IMR-90 (cell line): ENCODE results near the gene FBXL7. TPM values are rescaled to one million over a fixed set of nuclear protein-coding genes. Genes with fewer than 3 reads are reported as not detected.
A peak's percentile ranks its signal among the peaks of the same experiment; 100 is the strongest.

Experiments used
- ATAC-seq: fragments of 200-7000 bp; cut with Tn5 transposase; 2 replicates; pipeline ENCODE4 v1.9.1; 2020; ENCODE audit warnings: low read depth, mild to moderate bottlenecking, moderate library complexity
- BruUV-seq: library from RNA; stranded (reverse); fragments of 400-500 nt; replicated peaks from 2 replicates; lab custom pipeline; 2021; lab: Mats Ljungman, UMichigan
- CTCF ChIA-PET: fragments of 300-600 bp; formaldehyde crosslinking; extraction: SDS; loops from one replicate; lab custom pipeline; 2021; ENCODE audit warnings: antibody characterized with exemption; lab: Yijun Ruan, JAX
- POLR2A ChIA-PET: fragments of 300-600 bp; sonication (Branson Sonifier 250); formaldehyde crosslinking; loops from one replicate; lab custom pipeline; 2022; ENCODE audit warnings: antibody characterized with exemption; ENCODE audit not compliant: unreplicated experiment; lab: Charles Lee
- DNase-seq: peaks from one replicate; pipeline ENCODE4 v3.0.0; 2013
- H2AFZ ChIP-seq: replicated peaks from 2 replicates; pipeline ENCODE3; 2013; ENCODE audit warnings: low read length, mild to moderate bottlenecking; ENCODE audit not compliant: poor library complexity
- H2AK5ac ChIP-seq: 2 replicates; pipeline ENCODE4 v1.6.1; 2013; ENCODE audit warnings: low read depth, low read length, inconsistent platforms
- H2AK9ac ChIP-seq: replicated peaks from 2 replicates; pipeline ENCODE3; 2013; ENCODE audit warnings: mild to moderate bottlenecking, low read depth, low read length, moderate library complexity; ENCODE audit not compliant: poor library complexity
- H2BK120ac ChIP-seq: 2 replicates; pipeline ENCODE4 v1.6.1; 2013; ENCODE audit warnings: low read depth, low read length, inconsistent platforms
- H2BK15ac ChIP-seq: 3 replicates; pipeline ENCODE4 v1.6.1; 2013; ENCODE audit warnings: low read depth, low read length, inconsistent platforms
- H2BK20ac ChIP-seq: 2 replicates; pipeline ENCODE4 v1.6.1; 2013; ENCODE audit warnings: low read depth, mild to moderate bottlenecking, inconsistent platforms, low read length, moderate library complexity
- H2BK5ac ChIP-seq: 2 replicates; pipeline ENCODE4 v1.6.1; 2013; ENCODE audit warnings: mild to moderate bottlenecking, low read depth, low read length, inconsistent platforms; ENCODE audit not compliant: poor library complexity, severe bottlenecking
- H3K14ac ChIP-seq: replicated peaks from 2 replicates; pipeline ENCODE4 v1.6.1; 2013; ENCODE audit warnings: low read depth, low read length, inconsistent platforms
- H3K18ac ChIP-seq: 2 replicates; pipeline ENCODE4 v1.6.1; 2013; ENCODE audit warnings: low read depth, low read length, control low read depth
- H3K23ac ChIP-seq: 2 replicates; pipeline ENCODE4 v1.6.1; 2013; ENCODE audit warnings: low read depth, low read length, inconsistent platforms
- H3K27ac ChIP-seq: 2 replicates; pipeline ENCODE4 v1.5.1; 2013; ENCODE audit warnings: mild to moderate bottlenecking, control low read depth, low read length; ENCODE audit not compliant: insufficient read depth
- H3K27me3 ChIP-seq: 2 replicates; pipeline ENCODE4 v1.6.1; 2013; ENCODE audit warnings: low read length; ENCODE audit not compliant: control insufficient read depth, insufficient read depth
- H3K36me3 ChIP-seq: 2 replicates; pipeline ENCODE4 v1.6.1; 2013; ENCODE audit warnings: low read length, mixed read lengths; ENCODE audit not compliant: control insufficient read depth, insufficient read depth
- H3K4ac ChIP-seq: 2 replicates; pipeline ENCODE4 v1.6.1; 2013; ENCODE audit warnings: low read depth, low read length, inconsistent platforms
- H3K4me1 ChIP-seq: 2 replicates; pipeline ENCODE4 v1.6.1; 2013; ENCODE audit warnings: low read length, mixed read lengths; ENCODE audit not compliant: control insufficient read depth, insufficient read depth
- H3K4me2 ChIP-seq: 2 replicates; pipeline ENCODE4 v1.6.1; 2013; ENCODE audit warnings: low read depth, mild to moderate bottlenecking, control low read depth, low read length, moderate library complexity
- H3K4me3 ChIP-seq: 2 replicates; pipeline ENCODE4 v1.5.1; 2013; ENCODE audit warnings: low read depth, mild to moderate bottlenecking, control low read depth, low read length, moderate library complexity; ENCODE audit not compliant: insufficient read depth
- H3K56ac ChIP-seq: 2 replicates; pipeline ENCODE4 v1.6.1; 2013; ENCODE audit warnings: low read length, inconsistent platforms; ENCODE audit not compliant: insufficient read depth; ENCODE audit errors: extremely low read depth
- H3K79me1 ChIP-seq, 2 experiments: 2 replicates each; pipeline ENCODE4 v1.6.1; 2013; ENCODE audit warnings: low read length in 2 of 2, inconsistent platforms in 1 of 2, low read depth in 1 of 2
- H3K9ac ChIP-seq: 2 replicates; pipeline ENCODE4 v1.6.1; 2013; ENCODE audit warnings: low read depth, low read length, control low read depth
- H3K9me1 ChIP-seq: 2 replicates; pipeline ENCODE4 v1.6.1; 2013; ENCODE audit warnings: low read length, inconsistent platforms; ENCODE audit not compliant: insufficient read depth
- H3K9me3 ChIP-seq: 2 replicates; pipeline ENCODE4 v1.6.1; 2013; ENCODE audit warnings: low read length; ENCODE audit not compliant: control insufficient read depth, insufficient read depth
- H4K20me1 ChIP-seq: 2 replicates; pipeline ENCODE4 v1.6.1; 2013; ENCODE audit warnings: low read length, inconsistent platforms; ENCODE audit not compliant: insufficient read depth
- H4K5ac ChIP-seq: 2 replicates; pipeline ENCODE4 v1.6.1; 2013; ENCODE audit warnings: mild to moderate bottlenecking, low read depth, low read length, control low read depth
- H4K8ac ChIP-seq, 2 experiments: 2 replicates each; pipeline ENCODE4 v1.6.1; 2013; ENCODE audit warnings: low read depth in 2 of 2, low read length in 2 of 2, control low read depth in 1 of 2, inconsistent platforms in 1 of 2
- H4K91ac ChIP-seq: 2 replicates; pipeline ENCODE4 v1.6.1; 2013; ENCODE audit warnings: low read depth, low read length, inconsistent platforms; ENCODE audit not compliant: insufficient read depth
- CEBPB ChIP-seq: IDR thresholded peaks from 2 replicates; pipeline ENCODE4 v1.6.1; 2012; ENCODE audit warnings: low read depth, low read length, improper control_type of control experiment
- CHD1 ChIP-seq: IDR thresholded peaks from 2 replicates; pipeline ENCODE4 v1.6.1; 2012; ENCODE audit warnings: low read depth, low read length, improper control_type of control experiment
- ELK1 ChIP-seq: fragments of 150-350 bp; IDR thresholded peaks from 2 replicates; pipeline ENCODE4 v1.6.1; 2016; ENCODE audit warnings: low read depth, mild to moderate bottlenecking, low read length, moderate library complexity, borderline replicate concordance
- MAZ ChIP-seq: IDR thresholded peaks from 2 replicates; pipeline ENCODE4 v1.6.1; 2012; ENCODE audit warnings: low read depth, mild to moderate bottlenecking, low read length, improper control_type of control experiment, moderate library complexity, borderline replicate concordance
- NFE2L2 ChIP-seq: fragments of 150-350 bp; IDR thresholded peaks from 2 replicates; pipeline ENCODE4 v1.6.1; 2016; ENCODE audit warnings: low read depth, mild to moderate bottlenecking, low read length
- POLR2A ChIP-seq: IDR thresholded peaks from 2 replicates; pipeline ENCODE4 v1.6.1; 2012; ENCODE audit warnings: mild to moderate bottlenecking, low read depth, low read length
- WGBS, 2 experiments: methylation state at CpG; one replicate each; pipeline versions ENCODE4 v1.1.5 to v1.1.7; 2013; ENCODE audit warnings: missing lambda C conversion rate in 2 of 2; ENCODE audit not compliant: insufficient read length in 1 of 2; ENCODE audit errors: extremely low coverage in 2 of 2; 5-methylcytosine and 5-hydroxymethylcytosine counted together
- dilution Hi-C: fragments of 300-500 bp; cut with HindIII; formaldehyde crosslinking; loops from one replicate; pipeline ENCODE4 v1.14.3; 2018; ENCODE audit warnings: low sequenced_read_pairs; ENCODE audit not compliant: unreplicated experiment
- in situ Hi-C: fragments of 300-500 bp; cut with MboI; formaldehyde crosslinking; loops from 3 replicates; pipeline ENCODE4 v1.14.3; 2019; ENCODE audit warnings: low sequenced_read_pairs, inconsistent platforms, mixed read lengths
- intact Hi-C: fragments of 100-400 bp; cut with micrococcal nuclease; formaldehyde crosslinking; loops from 2 replicates; pipeline ENCODE4 v1.10.0; 2022
- polyA plus RNA-seq, 3 experiments: library from polyadenylated mRNA; depleted of rRNA; stranded (reverse); fragments of >200 nt; gene quantifications; 2 replicates each; pipeline ENCODE4 v1.2.3, GENCODE V29; 2012; ENCODE audit warnings: low replicate concordance in 1 of 3
- total RNA-seq: library from RNA; depleted of rRNA; stranded (reverse); fragments of >200 nt; gene quantifications from 2 replicates; pipeline ENCODE4 v1.2.3, GENCODE V29; 2012

FBXL7 gene
- total and polyA plus RNA-seq, 2 of the 4 experiments (the other 2 are of a cell fraction), result 4.1 to 10.2 TPM

- peak; percentile 49; the same call in 1 of the 2 replicates for ATAC-seq
- no peak overlapping the region for H2BK120ac ChIP-seq
- BruUV-seq, result no TSS peak
Measured at GRCh38 chr5:15746833-15747232, 246.9 kb downstream of the FBXL7 start.

More at GRCh38 chr5:15746833-15747232, 246.9 kb downstream of the FBXL7 start:
- H3K14ac ChIP-seq, result no peak overlapping the region
- H2BK15ac ChIP-seq, result no peak overlapping the region
- H3K4me1 ChIP-seq, result no peaks in the 10 kb centered on the region
- H2BK5ac ChIP-seq, result no peak overlapping the region
- no peak overlapping the region for H3K9ac ChIP-seq
- ChIA-PET POLR2A (no interaction called here), CTCF (no interaction called here)
- no peak overlapping the region for H2AK5ac ChIP-seq
- no peak overlapping the region for H3K27ac ChIP-seq
- H3K4me3 ChIP-seq, result no peak overlapping the region
- intact Hi-C loops (no loop called here), dilution Hi-C loops (no loop called here), in situ Hi-C loops (no loop called here)
- DNase-seq, result peak; percentile 39
- H3K9me1 ChIP-seq, result no peaks in the 10 kb centered on the region
- H3K18ac ChIP-seq, result no peak overlapping the region
- H2AFZ ChIP-seq, result no peak overlapping the region
- H3K79me1 ChIP-seq, result peaks cover 0 to 5% of the 10 kb centered on the region in 2 experiments; a peak in 3 of 4 replicates
- no peak overlapping the region for H2BK20ac ChIP-seq
- TF ChIP-seq MAZ, result no peak
- TF ChIP-seq ELK1, result no peak
- no peak for TF ChIP-seq NFE2L2
- TF ChIP-seq CHD1, result no peak
- TF ChIP-seq POLR2A, result no peak
- TF ChIP-seq CEBPB, result no peak
- H3K4ac ChIP-seq, result no peak overlapping the region
- no peaks in the 10 kb centered on the region for H3K9me3 ChIP-seq
- H3K56ac ChIP-seq, result no peak overlapping the region
- no peak overlapping the region for H3K23ac ChIP-seq
- H2AK9ac ChIP-seq, result no peak overlapping the region
- H3K36me3 ChIP-seq, result no peaks in the 10 kb centered on the region
- no peaks in the 10 kb centered on the region for H4K20me1 ChIP-seq
- H3K27me3 ChIP-seq, result no peaks in the 10 kb centered on the region
- H4K91ac ChIP-seq, result no peak overlapping the region
- no peak overlapping the region for H4K5ac ChIP-seq
- WGBS, 2 experiments, result no CpG with 5 or more reads among the region's 2 CpGs
- H3K4me2 ChIP-seq, result no peak overlapping the region
- no peak overlapping the region for H4K8ac ChIP-seq
